ENCODE data around the gene CYP51A1. TPM values are rescaled to one million over a fixed set of nuclear protein-coding genes. Genes with fewer than 3 reads are reported as not detected.

Gene CYP51A1
- polyA plus RNA-seq, 1 donor from 2014 or later = 137 TPM

GRCh38 chr7:92075455-92076158 lies 58.7 kb downstream of the CYP51A1 start:
- TF ChIP-seq POLR2AphosphoS5 (IDR thresholded peaks at IDR 0.05) (no peak), EZH2 (IDR thresholded peaks at IDR 0.05; ENCODE audit: borderline replicate concordance, insufficient read depth, low read length, poor library complexity, severe bottlenecking) (no peak), SMC3 (conservative IDR thresholded peaks at IDR 0.05; ENCODE audit: poor library complexity) (no peak), TAF1 (IDR thresholded peaks at IDR 0.05; ENCODE audit: low read depth) (no peak), RAD21 (conservative IDR thresholded peaks at IDR 0.05) (no peak), REST (IDR thresholded peaks at IDR 0.05; ENCODE audit: borderline replicate concordance) (no peak), EP300 (conservative IDR thresholded peaks at IDR 0.05; ENCODE audit: poor library complexity, severe bottlenecking) (no peak), MXI1 (conservative IDR thresholded peaks at IDR 0.05; ENCODE audit: poor library complexity, severe bottlenecking) (no peak), CTCF (IDR thresholded peaks at IDR 0.05; ENCODE audit: poor library complexity, severe bottlenecking) (no peak)
- no peaks in the 10 kb centered on the region for H4K20me1 ChIP-seq (ENCODE audit: insufficient read depth)
- peaks cover 3% of the 10 kb centered on the region for H3K79me2 ChIP-seq (replicated peaks; ENCODE audit: insufficient read depth, low read length)

GRCh38 chr7:92072708-92073107 lies 61.6 kb downstream of the CYP51A1 start:
- Histone ChIP-seq H3K4me2 (ENCODE audit: low read length) (no peak overlapping the region), H3F3A (ENCODE audit: insufficient read depth, low read length, poor library complexity, severe bottlenecking) (no peaks in the 10 kb centered on the region), H3K9me3 (ENCODE audit: low read length) (no peaks in the 10 kb centered on the region), H3K9me2 (ENCODE audit: insufficient read depth, low read length) (no peaks in the 10 kb centered on the region), H3K27me3 (ENCODE audit: insufficient read depth, low read depth, low read length) (no peaks in the 10 kb centered on the region), H3K79me2 (replicated peaks; ENCODE audit: insufficient read depth, low read length) (peaks cover 3% of the 10 kb centered on the region), H2AFZ (ENCODE audit: low read depth, low read length) (no peak overlapping the region), H4K20me1 (ENCODE audit: insufficient read depth) (no peaks in the 10 kb centered on the region), H3K27ac (ENCODE audit: low read length) (no peak overlapping the region), H3K9ac (ENCODE audit: low read length) (no peak overlapping the region), H3K4me3 (ENCODE audit: low read length) (no peak overlapping the region), H3K36me3 (ENCODE audit: insufficient read depth, low read length) (no peaks in the 10 kb centered on the region)
- TF ChIP-seq MXI1 (conservative IDR thresholded peaks at IDR 0.05; ENCODE audit: poor library complexity, severe bottlenecking) (no peak), SMC3 (conservative IDR thresholded peaks at IDR 0.05; ENCODE audit: poor library complexity) (no peak), RAD21 (conservative IDR thresholded peaks at IDR 0.05) (no peak), EP300 (conservative IDR thresholded peaks at IDR 0.05; ENCODE audit: poor library complexity, severe bottlenecking) (no peak), REST (IDR thresholded peaks at IDR 0.05; ENCODE audit: borderline replicate concordance) (no peak), POLR2AphosphoS5 (IDR thresholded peaks at IDR 0.05) (no peak), TAF1 (IDR thresholded peaks at IDR 0.05; ENCODE audit: low read depth) (no peak), EZH2 (IDR thresholded peaks at IDR 0.05; ENCODE audit: borderline replicate concordance, insufficient read depth, low read length, poor library complexity, severe bottlenecking) (no peak), CTCF (IDR thresholded peaks at IDR 0.05; ENCODE audit: poor library complexity, severe bottlenecking) (no peak)

More at GRCh38 chr7:92075455-92076158, 58.7 kb downstream of the CYP51A1 start:
- Histone ChIP-seq H3K4me3 (ENCODE audit: low read length) (no peak overlapping the region), H3K9ac (ENCODE audit: low read length) (no peak overlapping the region), H3K9me2 (ENCODE audit: insufficient read depth, low read length) (no peaks in the 10 kb centered on the region), H3K9me3 (ENCODE audit: low read length) (no peaks in the 10 kb centered on the region), H3K27me3 (ENCODE audit: insufficient read depth, low read depth, low read length) (no peaks in the 10 kb centered on the region), H3K4me2 (ENCODE audit: low read length) (no peak overlapping the region), H3F3A (ENCODE audit: insufficient read depth, low read length, poor library complexity, severe bottlenecking) (no peaks in the 10 kb centered on the region), H3K36me3 (ENCODE audit: insufficient read depth, low read length) (peaks cover 2% of the 10 kb centered on the region), H3K27ac (ENCODE audit: low read length) (no peak overlapping the region), H2AFZ (ENCODE audit: low read depth, low read length) (no peak overlapping the region)

Data from neural cell (in vitro differentiated cells).